ENCODE measurements around the gene FAM187B.
"Not testable (repeated sequence)": the region's sequence is repeated elsewhere in the genome, so short reads cannot be mapped to it uniquely, and the experiment has no call there.

Gene FAM187B

GRCh38 chr19:35231956-35232645 is 3.6 kb upstream of the FAM187B start:
- DNase-seq, result no peak

- no peak for DNase-seq
Measured at GRCh38 chr19:35229601-35230000, 1.1 kb upstream of the FAM187B start.

- DNase-seq, result no peak
Measured at GRCh38 chr19:35226748-35227147, 1.8 kb downstream of the FAM187B start.

GRCh38 chr19:35225951-35226350 is 2.6 kb downstream of the FAM187B start:
- DNase-seq, result no peak

GRCh38 chr19:35224681-35225571 is 3.6 kb downstream of the FAM187B start:
- no peak for DNase-seq

- DNase-seq, result no peak
Measured at GRCh38 chr19:35223862-35224505, 4.6 kb downstream of the FAM187B start.

- peak; percentile 70 for DNase-seq
Measured at GRCh38 chr19:35223084-35223790, 5.3 kb downstream of the FAM187B start.

- DNase-seq, result no peak
Measured at GRCh38 chr19:35222373-35223015, 6.0 kb downstream of the FAM187B start.

DNA sequence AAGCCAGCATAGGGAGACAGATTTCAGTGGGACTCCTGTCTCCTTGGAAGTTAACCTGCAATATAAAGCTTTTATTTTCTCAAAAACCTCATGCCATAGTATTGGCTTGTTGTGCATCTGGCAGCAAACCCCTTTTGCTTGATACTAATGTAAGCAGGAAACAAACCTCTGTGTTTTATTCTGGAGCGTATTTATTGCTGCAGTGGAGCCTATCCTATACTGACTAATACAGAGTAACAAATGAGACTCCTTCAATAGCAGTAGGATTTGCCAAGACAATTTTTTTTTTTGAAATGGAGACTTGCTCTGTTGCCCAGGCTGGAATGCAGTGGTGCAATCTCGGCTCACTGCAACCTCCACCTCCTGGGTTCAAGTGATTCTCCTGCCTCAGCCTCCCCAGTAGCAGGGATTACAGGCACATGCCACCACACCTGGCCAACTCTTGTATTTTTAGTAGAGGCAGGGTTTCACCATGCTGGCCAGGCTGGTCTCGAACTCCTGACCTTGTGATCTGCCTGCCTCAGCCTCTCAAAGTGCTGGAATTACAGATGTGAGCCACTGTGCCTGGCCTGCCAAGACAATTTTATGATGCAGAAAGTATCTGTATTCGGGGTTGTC is 7.5 kb downstream of the FAM187B start:
- not testable (repeated sequence) for DNase-seq

GRCh38 chr19:35220315-35220921 is 8.1 kb downstream of the FAM187B start:
- peak; percentile 95 for DNase-seq

DNA sequence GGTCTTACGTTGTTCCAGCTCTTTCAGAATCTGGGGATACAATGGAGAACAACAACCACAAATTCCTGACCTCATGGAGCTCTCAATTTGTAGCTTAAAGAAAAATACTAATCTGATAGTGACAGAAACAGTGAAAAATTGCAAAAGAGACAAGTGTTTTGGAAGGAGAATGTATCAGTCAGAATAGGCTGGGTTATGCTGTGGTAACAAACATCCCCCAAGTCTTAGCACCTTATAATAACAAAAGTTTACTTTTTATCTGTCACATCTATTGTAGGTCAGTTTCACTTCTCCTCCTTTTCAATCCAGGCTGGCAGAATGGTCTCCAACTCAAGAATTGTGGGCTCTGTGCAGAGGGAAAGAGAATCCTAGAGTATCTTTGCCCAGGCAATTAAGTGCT is 9.5 kb downstream of the FAM187B start:
- DNase-seq, result no peak

- no peak for DNase-seq
Measured at GRCh38 chr19:35217649-35217990, 10.9 kb downstream of the FAM187B start.

- DNase-seq, result peak; percentile 62
Measured at GRCh38 chr19:35216833-35217648, 11.5 kb downstream of the FAM187B start.

- DNase-seq, result no peak
Measured at GRCh38 chr19:35216016-35216832, 12.3 kb downstream of the FAM187B start.

GRCh38 chr19:35214766-35215422 is 13.6 kb downstream of the FAM187B start:
- DNase-seq, result no peak

GRCh38 chr19:35213663-35214632 is 14.6 kb downstream of the FAM187B start:
- DNase-seq, result peak; percentile 88

DNA sequence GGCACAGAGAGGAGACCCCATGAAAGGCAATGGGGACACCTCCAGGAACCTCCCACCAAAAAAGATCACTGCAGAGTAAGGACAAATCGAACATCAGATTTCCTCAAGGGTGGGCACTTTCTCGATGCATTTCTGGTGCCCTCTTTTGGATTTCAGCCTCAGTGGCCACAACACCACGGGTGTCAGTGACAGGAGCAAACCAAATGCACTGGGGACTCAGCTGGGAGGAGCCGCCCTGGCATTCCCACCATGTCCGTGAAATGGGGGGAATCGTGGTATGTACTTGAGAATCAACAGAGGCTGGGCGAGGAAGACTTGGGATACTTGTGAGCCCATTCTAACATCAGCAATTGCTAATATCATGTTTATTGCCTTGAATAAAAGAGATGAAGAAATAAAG is 16.3 kb downstream of the FAM187B start:
- no peak for DNase-seq
